Small intestine (tissue), 7 donors: ENCODE data around the gene SDSL. TPM values are rescaled to one million over a fixed set of nuclear protein-coding genes. Genes with fewer than 3 reads are reported as not detected.
A peak's percentile ranks its signal among the peaks of the same experiment; 100 is the strongest.

Experiments
- DNase-seq, 2 donors: peaks; one replicate each; pipeline versions ENCODE4 v3.0.0 to v3.0.0-alpha.2; 2013
- FAIRE-seq: peaks from 2 replicates; lab custom pipeline; 2012; peaks lifted over from hg19 to GRCh38; lab: Jason Lieb, UNC
- H3K27ac ChIP-seq, 3 donors: one replicate each; pipeline ENCODE4 v1.5.1; 2013; ENCODE audit warnings: low read length in 2 of 3, mild to moderate bottlenecking in 2 of 3, control low read depth in 1 of 3, inconsistent platforms in 1 of 3, low read depth in 1 of 3, moderate library complexity in 1 of 3
- H3K27me3 ChIP-seq, 3 donors: one replicate each; pipeline ENCODE4 v1.6.1; 2013; ENCODE audit warnings: low read length in 3 of 3, inconsistent platforms in 1 of 3; ENCODE audit not compliant: control insufficient read depth in 3 of 3, insufficient read depth in 3 of 3
- H3K36me3 ChIP-seq, 3 donors: one replicate each; pipeline ENCODE4 v1.6.1; 2013; ENCODE audit warnings: low read length in 3 of 3, inconsistent platforms in 1 of 3, low read depth in 1 of 3, mild to moderate bottlenecking in 1 of 3, moderate library complexity in 1 of 3; ENCODE audit not compliant: control insufficient read depth in 3 of 3, insufficient read depth in 2 of 3
- H3K4me1 ChIP-seq, 3 donors: one replicate each; pipeline ENCODE4 v1.6.1; 2013; ENCODE audit warnings: low read length in 2 of 3, inconsistent platforms in 1 of 3, low read depth in 1 of 3, mild to moderate bottlenecking in 1 of 3, moderate library complexity in 1 of 3; ENCODE audit not compliant: control insufficient read depth in 3 of 3, insufficient read depth in 2 of 3
- H3K4me3 ChIP-seq, 3 donors: one replicate each; pipeline ENCODE4 v1.5.1; 2013; ENCODE audit warnings: low read length in 3 of 3, control low read depth in 1 of 3, inconsistent platforms in 1 of 3, low read depth in 1 of 3, mild to moderate bottlenecking in 1 of 3, moderate library complexity in 1 of 3
- H3K9me3 ChIP-seq, 2 donors: one replicate each; pipeline ENCODE4 v1.6.1; 2013; ENCODE audit warnings: low read depth in 1 of 2, low read length in 1 of 2; ENCODE audit not compliant: control insufficient read depth in 2 of 2, insufficient read depth in 1 of 2
- WGBS, 3 donors: extraction: QIAGEN DNeasy Blood & Tissue Kit; methylation state at CpG; one replicate each; pipeline ENCODE4 v1.1.7; 2013; 5-methylcytosine and 5-hydroxymethylcytosine counted together
- polyA plus RNA-seq, 4 donors: library from polyadenylated mRNA; stranded (reverse) in 3 of 4; unstranded in 1 of 4; fragments of 200-250 nt in 3 of 4; fragments of 120-200 nt in 1 of 4; gene quantifications; one replicate each; pipeline versions ENCODE4 v1.2.1 to v1.2.3, GENCODE V29; 2013
- donor health status: healthy with polysubstance abuse.
- donor health status: control.
- donor health status: control.
- donor health status: Bipolar disorder and iron deficiency.
- donor health status: healthy.

SDSL gene
- polyA plus RNA-seq, 4 donors: 21.0 to 37.6 (median 25.1) TPM

- H3K9me3 ChIP-seq: no peaks in the 10 kb centered on the region
- H3K27me3 ChIP-seq: no peaks in the 10 kb centered on the region
- DNase-seq: no peak
- no peaks in the 10 kb centered on the region for H3K36me3 ChIP-seq
- 78 to 85% (median 80%) methylated on average over 25 to 26 of the region's 26 CpGs for WGBS, 3 donors
- no peak for FAIRE-seq
- H3K27ac ChIP-seq: no peak overlapping the region
- H3K4me1 ChIP-seq: no peaks in the 10 kb centered on the region
- no peak overlapping the region for H3K4me3 ChIP-seq
Observed at GRCh38 chr12:113398346-113399290, 23.6 kb upstream of the SDSL start.

GRCh38 chr12:113399490-113399889, 22.7 kb upstream of the SDSL start:
- Histone ChIP-seq H3K27me3 (no peaks in the 10 kb centered on the region), H3K4me3 (no peak overlapping the region), H3K36me3 (no peaks in the 10 kb centered on the region), H3K27ac (no peak overlapping the region), H3K9me3 (no peaks in the 10 kb centered on the region), H3K4me1 (no peaks in the 10 kb centered on the region)
- WGBS, 3 donors: 79 to 86% (median 84%) methylated on average over 12 of the region's 12 CpGs
- DNase-seq (no peak), FAIRE-seq (no peak)

- Histone ChIP-seq H3K9me3 (no peaks in the 10 kb centered on the region), H3K27ac (no peak overlapping the region), H3K4me1 (no peaks in the 10 kb centered on the region), H3K27me3 (no peaks in the 10 kb centered on the region), H3K4me3 (no peak overlapping the region), H3K36me3 (no peaks in the 10 kb centered on the region)
- FAIRE-seq (no peak), DNase-seq (no peak)
- WGBS, 3 donors: 70 to 86% (median 74%) methylated on average over 4 of the region's 4 CpGs
Observed at GRCh38 chr12:113400362-113400761, 21.8 kb upstream of the SDSL start.

- 62 to 70% (median 66%) methylated on average over 13 of the region's 13 CpGs for WGBS, 3 donors
- H3K9me3 ChIP-seq: no peaks in the 10 kb centered on the region
- no peak overlapping the region for H3K27ac ChIP-seq
- no peak overlapping the region for H3K4me3 ChIP-seq
- FAIRE-seq: no peak
- no peaks in the 10 kb centered on the region for H3K4me1 ChIP-seq
- no peaks in the 10 kb centered on the region for H3K36me3 ChIP-seq
- H3K27me3 ChIP-seq: no peaks in the 10 kb centered on the region
- no peak for DNase-seq
Observed at GRCh38 chr12:113401066-113402000, 20.8 kb upstream of the SDSL start.

- Histone ChIP-seq H3K4me1 (no peaks in the 10 kb centered on the region), H3K36me3 (no peaks in the 10 kb centered on the region), H3K9me3 (no peaks in the 10 kb centered on the region), H3K27ac (no peak overlapping the region), H3K4me3 (no peak overlapping the region), H3K27me3 (no peaks in the 10 kb centered on the region)
- FAIRE-seq (no peak), DNase-seq (no peak)
- 90 to 93% (median 91%) methylated on average over 23 of the region's 23 CpGs for WGBS, 3 donors
Observed at GRCh38 chr12:113402586-113403260, 19.5 kb upstream of the SDSL start.

- H3K4me3 ChIP-seq: no peak within 1 kb of the TSS
- DNase-seq: peak in 1 of 2 donors; percentile 13
- no peaks in the 10 kb centered on the region for H3K4me1 ChIP-seq
- no peaks in the 10 kb centered on the region for H3K27me3 ChIP-seq
- 25 to 40% (median 27%) methylated on average over 14 of the region's 14 CpGs for WGBS, 3 donors
- no peak for FAIRE-seq
- H3K36me3 ChIP-seq: no peaks in the 10 kb centered on the region
- no peak within 1 kb of the TSS for H3K27ac ChIP-seq
- H3K9me3 ChIP-seq: no peaks in the 10 kb centered on the region
Observed at GRCh38 chr12:113403435-113404415, 18.5 kb upstream of the SDSL start, which contains the start of gene SDS. Gene SDS, minus strand, starts transcription at chr12:113403887. Its CDS starts 4,179 bp downstream, at chr12:113399708.

GRCh38 chr12:113405694-113406093, 16.5 kb upstream of the SDSL start:
- no peaks in the 10 kb centered on the region for H3K36me3 ChIP-seq
- H3K27ac ChIP-seq: no peak overlapping the region
- H3K4me1 ChIP-seq: no peaks in the 10 kb centered on the region
- no peak overlapping the region for H3K4me3 ChIP-seq
- no peak for FAIRE-seq
- H3K27me3 ChIP-seq: no peaks in the 10 kb centered on the region
- DNase-seq: no peak
- H3K9me3 ChIP-seq: no peaks in the 10 kb centered on the region
- 80 to 88% (median 86%) methylated on average over 3 of the region's 3 CpGs for WGBS, 3 donors
